Measurements from ENCODE around the gene ZNF714.

Gene ZNF714

DNA sequence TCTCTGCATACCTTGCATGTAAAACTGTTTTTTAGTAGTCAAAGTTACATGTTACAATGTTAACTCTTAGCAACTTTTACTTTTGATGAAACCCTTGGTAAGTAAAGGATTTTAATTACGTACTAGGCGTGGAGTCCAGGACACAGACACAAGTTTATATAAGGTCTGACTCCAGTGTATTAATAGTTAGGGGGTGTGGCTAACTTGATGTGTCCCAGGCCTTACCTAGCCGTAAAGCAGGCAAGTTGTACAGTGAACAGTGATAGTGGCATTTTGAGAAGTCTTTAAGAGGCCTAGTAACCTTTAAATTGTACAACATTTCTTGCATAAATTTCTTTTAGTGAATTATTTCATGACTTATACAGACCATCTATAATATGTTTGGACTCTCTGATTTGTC is 5.9 kb downstream of the ZNF714 start:
- TF ChIP-seq, protein P1, sequence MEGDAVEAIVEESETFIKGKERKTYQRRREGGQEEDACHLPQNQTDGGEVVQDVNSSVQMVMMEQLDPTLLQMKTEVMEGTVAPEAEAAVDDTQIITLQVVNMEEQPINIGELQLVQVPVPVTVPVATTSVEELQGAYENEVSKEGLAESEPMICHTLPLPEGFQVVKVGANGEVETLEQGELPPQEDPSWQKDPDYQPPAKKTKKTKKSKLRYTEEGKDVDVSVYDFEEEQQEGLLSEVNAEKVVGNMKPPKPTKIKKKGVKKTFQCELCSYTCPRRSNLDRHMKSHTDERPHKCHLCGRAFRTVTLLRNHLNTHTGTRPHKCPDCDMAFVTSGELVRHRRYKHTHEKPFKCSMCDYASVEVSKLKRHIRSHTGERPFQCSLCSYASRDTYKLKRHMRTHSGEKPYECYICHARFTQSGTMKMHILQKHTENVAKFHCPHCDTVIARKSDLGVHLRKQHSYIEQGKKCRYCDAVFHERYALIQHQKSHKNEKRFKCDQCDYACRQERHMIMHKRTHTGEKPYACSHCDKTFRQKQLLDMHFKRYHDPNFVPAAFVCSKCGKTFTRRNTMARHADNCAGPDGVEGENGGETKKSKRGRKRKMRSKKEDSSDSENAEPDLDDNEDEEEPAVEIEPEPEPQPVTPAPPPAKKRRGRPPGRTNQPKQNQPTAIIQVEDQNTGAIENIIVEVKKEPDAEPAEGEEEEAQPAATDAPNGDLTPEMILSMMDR (IDR thresholded peaks at IDR 0.05), result no peak

- TF ChIP-seq, protein P1 (IDR thresholded peaks at IDR 0.05), result no peak
Observed at GRCh38 chr19:21092109-21092508, 10.1 kb downstream of the ZNF714 start.

- TF ChIP-seq, protein P1 (IDR thresholded peaks at IDR 0.05), result no peak
Observed at GRCh38 chr19:21094347-21095025, 12.5 kb downstream of the ZNF714 start.

- TF ChIP-seq, protein P1 (IDR thresholded peaks at IDR 0.05), result no peak
Observed at GRCh38 chr19:21098291-21098690, 16.3 kb downstream of the ZNF714 start.

GRCh38 chr19:21101521-21102242 is 19.7 kb downstream of the ZNF714 start:
- TF ChIP-seq, protein P1 (IDR thresholded peaks at IDR 0.05), result no peak

DNA sequence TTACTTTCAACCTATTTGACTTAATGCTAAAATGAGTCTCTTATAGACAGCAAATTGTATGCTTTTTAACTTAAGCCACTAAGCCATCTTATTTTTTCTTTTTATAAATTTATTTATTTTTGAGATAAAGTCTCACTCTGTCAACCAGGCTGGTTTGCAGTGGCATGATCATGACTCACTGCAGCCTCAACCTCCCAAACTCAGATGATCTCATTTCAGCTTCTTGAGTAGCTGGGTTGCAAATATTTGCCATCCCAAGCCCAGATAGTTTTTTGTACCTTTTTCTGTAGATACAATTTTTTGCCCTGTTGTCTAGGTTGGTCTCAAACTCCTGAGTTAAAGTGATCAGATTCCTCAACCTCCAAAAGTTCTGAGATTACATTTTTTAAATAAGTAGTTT is 27.1 kb downstream of the ZNF714 start:
- TF ChIP-seq, protein P1 (IDR thresholded peaks at IDR 0.05), result no peak

DNA sequence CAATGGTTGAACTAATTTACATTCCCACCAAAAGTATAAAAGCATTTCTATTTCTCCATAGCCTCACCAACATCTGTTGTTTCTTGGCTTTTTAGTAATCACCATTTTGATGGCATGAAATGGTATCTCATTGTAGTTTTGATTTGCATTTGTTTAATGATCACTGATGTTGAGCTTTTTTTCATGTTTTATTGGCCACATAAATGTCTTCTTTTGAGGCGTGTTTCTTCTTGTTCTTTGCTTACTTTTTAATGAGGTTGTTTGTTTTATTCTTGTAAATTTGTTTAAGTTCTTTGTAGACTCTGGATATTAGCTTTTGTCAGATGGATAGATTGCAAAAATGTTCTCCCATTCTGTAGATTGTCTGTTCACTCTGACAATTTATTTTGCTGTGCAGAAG is 28.2 kb downstream of the ZNF714 start:
- TF ChIP-seq, protein P1 (IDR thresholded peaks at IDR 0.05), result no peak
